ENCODE results near the gene ERCC3. TPM values are rescaled to one million over a fixed set of nuclear protein-coding genes. Genes with fewer than 3 reads are reported as not detected.

The ERCC3 gene
- total RNA-seq, 1 experiment from 2014 or later, result 48.1 TPM

DNA sequence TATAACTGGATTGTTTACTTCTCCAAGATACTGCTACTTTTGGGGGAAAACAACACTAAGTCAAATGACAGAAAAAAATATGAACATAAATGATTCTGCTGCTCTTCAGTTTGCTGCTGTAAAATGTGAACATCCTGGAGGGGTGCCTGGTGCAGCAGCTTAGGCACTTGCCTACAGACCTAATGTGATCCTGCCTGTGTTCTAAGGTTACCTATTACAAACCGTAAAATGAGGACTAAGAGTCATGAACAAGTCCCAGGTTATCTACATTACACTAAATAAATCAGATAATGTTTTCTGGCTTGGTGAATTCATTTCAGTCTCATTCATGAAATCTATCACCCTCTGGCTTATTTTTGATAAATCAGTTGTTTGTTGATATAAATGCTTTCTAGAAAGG lies 38.4 kb upstream of the ERCC3 start:
- Mint-ChIP-seq H3K9me3 (no peaks in the 10 kb centered on the region), H3K4me1 (no peaks in the 10 kb centered on the region), H3K4me3 (no peak overlapping the region), H3K27me3 (ENCODE audit: low read depth) (no peaks in the 10 kb centered on the region), H3K27ac (no peak overlapping the region), H3K36me3 (peaks cover 2% of the 10 kb centered on the region; the same call in 1 of the 2 replicates)
- TF ChIP-seq, protein P1, sequence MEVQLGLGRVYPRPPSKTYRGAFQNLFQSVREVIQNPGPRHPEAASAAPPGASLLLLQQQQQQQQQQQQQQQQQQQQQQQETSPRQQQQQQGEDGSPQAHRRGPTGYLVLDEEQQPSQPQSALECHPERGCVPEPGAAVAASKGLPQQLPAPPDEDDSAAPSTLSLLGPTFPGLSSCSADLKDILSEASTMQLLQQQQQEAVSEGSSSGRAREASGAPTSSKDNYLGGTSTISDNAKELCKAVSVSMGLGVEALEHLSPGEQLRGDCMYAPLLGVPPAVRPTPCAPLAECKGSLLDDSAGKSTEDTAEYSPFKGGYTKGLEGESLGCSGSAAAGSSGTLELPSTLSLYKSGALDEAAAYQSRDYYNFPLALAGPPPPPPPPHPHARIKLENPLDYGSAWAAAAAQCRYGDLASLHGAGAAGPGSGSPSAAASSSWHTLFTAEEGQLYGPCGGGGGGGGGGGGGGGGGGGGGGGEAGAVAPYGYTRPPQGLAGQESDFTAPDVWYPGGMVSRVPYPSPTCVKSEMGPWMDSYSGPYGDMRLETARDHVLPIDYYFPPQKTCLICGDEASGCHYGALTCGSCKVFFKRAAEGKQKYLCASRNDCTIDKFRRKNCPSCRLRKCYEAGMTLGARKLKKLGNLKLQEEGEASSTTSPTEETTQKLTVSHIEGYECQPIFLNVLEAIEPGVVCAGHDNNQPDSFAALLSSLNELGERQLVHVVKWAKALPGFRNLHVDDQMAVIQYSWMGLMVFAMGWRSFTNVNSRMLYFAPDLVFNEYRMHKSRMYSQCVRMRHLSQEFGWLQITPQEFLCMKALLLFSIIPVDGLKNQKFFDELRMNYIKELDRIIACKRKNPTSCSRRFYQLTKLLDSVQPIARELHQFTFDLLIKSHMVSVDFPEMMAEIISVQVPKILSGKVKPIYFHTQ (CRISPR knock-in tag; IDR thresholded peaks at IDR 0.05), result no peak
- TF ChIP-seq ZNF416 (CRISPR knock-in tag; IDR thresholded peaks at IDR 0.05), result no peak
- TF ChIP-seq ZNF423 (CRISPR knock-in tag; IDR thresholded peaks at IDR 0.05), result no peak
- TF ChIP-seq SMAD3 (CRISPR knock-in tag; IDR thresholded peaks at IDR 0.05; ENCODE audit: borderline replicate concordance), result no peak
- no peak for TF ChIP-seq ARID4B (CRISPR knock-in tag; IDR thresholded peaks at IDR 0.05; ENCODE audit: borderline replicate concordance)
- TF ChIP-seq ZNF138 (CRISPR knock-in tag; conservative IDR thresholded peaks at IDR 0.05), result no peak
- TF ChIP-seq ZNF512 (CRISPR knock-in tag; IDR thresholded peaks at IDR 0.05; ENCODE audit: borderline replicate concordance), result no peak
- ChIA-PET CTCF (no interaction called here), POLR2A (no interaction called here)
- DNase-seq (ENCODE audit: low spot score) (no peak), ATAC-seq (no peak)

DNA sequence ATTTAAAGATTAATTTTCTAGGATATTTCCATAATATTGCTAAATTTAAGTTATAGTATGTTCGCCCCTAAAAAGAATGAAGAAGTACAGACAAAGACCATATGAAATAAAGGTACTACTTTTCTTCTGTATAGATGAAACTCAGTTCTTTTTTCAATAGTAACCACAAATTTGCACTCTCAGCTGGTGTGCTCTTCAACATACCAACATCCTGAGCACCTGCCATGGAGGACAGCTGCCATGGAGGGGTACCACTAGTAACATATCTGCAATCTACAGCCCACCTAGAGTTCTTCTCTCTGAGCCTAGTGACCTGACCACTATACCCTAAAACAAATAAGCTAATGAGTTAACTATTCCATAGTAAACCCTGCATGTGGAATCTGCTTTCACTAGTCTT lies 36.8 kb upstream of the ERCC3 start:
- CTCF ChIA-PET, result no interaction called here
- Mint-ChIP-seq H3K9me3 (no peaks in the 10 kb centered on the region), H3K4me1 (no peaks in the 10 kb centered on the region), H3K36me3 (peaks cover 2% of the 10 kb centered on the region; the same call in 1 of the 2 replicates), H3K27me3 (ENCODE audit: low read depth) (no peaks in the 10 kb centered on the region), H3K27ac (no peak overlapping the region), H3K4me3 (no peak overlapping the region)
- POLR2A ChIA-PET, result no interaction called here
- DNase-seq (ENCODE audit: low spot score), result no peak
- no peak for ATAC-seq
- no peak for TF ChIP-seq TEAD4 (CRISPR knock-in tag; IDR thresholded peaks at IDR 0.05)
- no peak for TF ChIP-seq ZNF532 (CRISPR knock-in tag; IDR thresholded peaks at IDR 0.05; ENCODE audit: borderline replicate concordance)
- no peak for TF ChIP-seq NFE2L1 (CRISPR knock-in tag; IDR thresholded peaks at IDR 0.05)
- no peak for TF ChIP-seq GRHL2 (CRISPR knock-in tag; IDR thresholded peaks at IDR 0.05; ENCODE audit: insufficient replicate concordance, severe bottlenecking)
- TF ChIP-seq MAX (CRISPR knock-in tag; IDR thresholded peaks at IDR 0.05), result no peak
- TF ChIP-seq, protein P2, sequence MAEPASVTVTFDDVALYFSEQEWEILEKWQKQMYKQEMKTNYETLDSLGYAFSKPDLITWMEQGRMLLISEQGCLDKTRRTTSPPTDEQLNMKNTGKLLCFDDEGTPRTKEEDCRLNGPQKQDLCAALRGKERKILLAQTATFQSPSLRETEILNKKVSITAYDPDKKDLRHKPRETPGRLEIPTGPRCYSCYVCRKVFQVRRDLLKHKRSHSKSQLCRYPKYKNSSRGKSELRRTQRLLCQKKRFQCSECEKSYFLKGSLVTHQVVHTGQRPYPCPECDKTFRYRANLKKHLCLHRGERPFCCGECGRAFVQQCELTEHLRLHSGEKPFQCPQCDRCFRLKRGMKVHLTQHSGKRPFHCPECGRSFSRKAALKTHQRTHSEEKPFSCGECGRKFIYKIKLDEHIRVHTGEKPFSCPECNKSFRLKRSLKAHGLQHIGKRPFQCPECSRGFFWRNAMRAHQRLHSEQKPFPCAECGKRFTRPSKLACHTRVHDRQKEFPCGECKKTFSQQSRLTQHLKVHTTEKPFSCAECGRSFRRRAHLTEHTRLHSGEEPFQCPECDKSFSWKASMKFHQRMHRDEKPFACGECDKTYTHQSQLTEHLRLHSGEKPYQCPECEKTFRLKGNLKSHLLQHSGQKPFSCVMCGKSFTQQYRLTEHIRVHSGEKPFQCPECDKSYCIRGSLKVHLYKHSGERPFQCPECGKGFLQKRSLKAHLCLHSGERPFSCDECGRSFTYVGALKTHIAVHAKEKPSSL (CRISPR knock-in tag; conservative IDR thresholded peaks at IDR 0.05), result no peak
- TF ChIP-seq, protein P3, sequence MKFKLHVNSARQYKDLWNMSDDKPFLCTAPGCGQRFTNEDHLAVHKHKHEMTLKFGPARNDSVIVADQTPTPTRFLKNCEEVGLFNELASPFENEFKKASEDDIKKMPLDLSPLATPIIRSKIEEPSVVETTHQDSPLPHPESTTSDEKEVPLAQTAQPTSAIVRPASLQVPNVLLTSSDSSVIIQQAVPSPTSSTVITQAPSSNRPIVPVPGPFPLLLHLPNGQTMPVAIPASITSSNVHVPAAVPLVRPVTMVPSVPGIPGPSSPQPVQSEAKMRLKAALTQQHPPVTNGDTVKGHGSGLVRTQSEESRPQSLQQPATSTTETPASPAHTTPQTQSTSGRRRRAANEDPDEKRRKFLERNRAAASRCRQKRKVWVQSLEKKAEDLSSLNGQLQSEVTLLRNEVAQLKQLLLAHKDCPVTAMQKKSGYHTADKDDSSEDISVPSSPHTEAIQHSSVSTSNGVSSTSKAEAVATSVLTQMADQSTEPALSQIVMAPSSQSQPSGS (CRISPR knock-in tag; IDR thresholded peaks at IDR 0.05; ENCODE audit: borderline replicate concordance, low read depth), result no peak
- TF ChIP-seq SOX15 (CRISPR knock-in tag; IDR thresholded peaks at IDR 0.05), result no peak
- TF ChIP-seq, protein P4, sequence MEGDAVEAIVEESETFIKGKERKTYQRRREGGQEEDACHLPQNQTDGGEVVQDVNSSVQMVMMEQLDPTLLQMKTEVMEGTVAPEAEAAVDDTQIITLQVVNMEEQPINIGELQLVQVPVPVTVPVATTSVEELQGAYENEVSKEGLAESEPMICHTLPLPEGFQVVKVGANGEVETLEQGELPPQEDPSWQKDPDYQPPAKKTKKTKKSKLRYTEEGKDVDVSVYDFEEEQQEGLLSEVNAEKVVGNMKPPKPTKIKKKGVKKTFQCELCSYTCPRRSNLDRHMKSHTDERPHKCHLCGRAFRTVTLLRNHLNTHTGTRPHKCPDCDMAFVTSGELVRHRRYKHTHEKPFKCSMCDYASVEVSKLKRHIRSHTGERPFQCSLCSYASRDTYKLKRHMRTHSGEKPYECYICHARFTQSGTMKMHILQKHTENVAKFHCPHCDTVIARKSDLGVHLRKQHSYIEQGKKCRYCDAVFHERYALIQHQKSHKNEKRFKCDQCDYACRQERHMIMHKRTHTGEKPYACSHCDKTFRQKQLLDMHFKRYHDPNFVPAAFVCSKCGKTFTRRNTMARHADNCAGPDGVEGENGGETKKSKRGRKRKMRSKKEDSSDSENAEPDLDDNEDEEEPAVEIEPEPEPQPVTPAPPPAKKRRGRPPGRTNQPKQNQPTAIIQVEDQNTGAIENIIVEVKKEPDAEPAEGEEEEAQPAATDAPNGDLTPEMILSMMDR (IDR thresholded peaks at IDR 0.05), result no peak
